ENCODE data around the gene CYB5D1.

The CYB5D1 gene

GRCh38 chr17:7844292-7845154, 13.3 kb upstream of the CYB5D1 start:
- DNase-seq (ENCODE audit: low spot score), result peak; percentile 91

GRCh38 chr17:7845359-7846062, 12.3 kb upstream of the CYB5D1 start:
- DNase-seq (ENCODE audit: low spot score), result no peak

GRCh38 chr17:7846063-7846735, 11.6 kb upstream of the CYB5D1 start:
- no peak for DNase-seq (ENCODE audit: low spot score)

GRCh38 chr17:7846765-7847661, 10.8 kb upstream of the CYB5D1 start:
- no peak for DNase-seq (ENCODE audit: low spot score)

GRCh38 chr17:7848131-7848579, 9.6 kb upstream of the CYB5D1 start:
- no peak for DNase-seq (ENCODE audit: low spot score)

GRCh38 chr17:7848739-7849129, 9.1 kb upstream of the CYB5D1 start:
- DNase-seq (ENCODE audit: low spot score), result no peak

- no peak for DNase-seq (ENCODE audit: low spot score)
These were observed 8.6 kb upstream of the CYB5D1 start for GRCh38 chr17:7849130-7849750.

GRCh38 chr17:7849751-7850504, 7.9 kb upstream of the CYB5D1 start:
- DNase-seq (ENCODE audit: low spot score), result no peak

GRCh38 chr17:7850701-7851437, 6.9 kb upstream of the CYB5D1 start:
- no peak for DNase-seq (ENCODE audit: low spot score)

GRCh38 chr17:7851438-7852261, 6.2 kb upstream of the CYB5D1 start:
- DNase-seq (ENCODE audit: low spot score), result peak; percentile 92

GRCh38 chr17:7852262-7852670, 5.5 kb upstream of the CYB5D1 start:
- DNase-seq (ENCODE audit: low spot score), result no peak

GRCh38 chr17:7852919-7853690, 4.7 kb upstream of the CYB5D1 start:
- DNase-seq (ENCODE audit: low spot score), result no peak

GRCh38 chr17:7853691-7854038, 4.1 kb upstream of the CYB5D1 start:
- DNase-seq (ENCODE audit: low spot score), result no peak

- DNase-seq (ENCODE audit: low spot score), result no peak
These were observed 3.6 kb upstream of the CYB5D1 start for GRCh38 chr17:7854078-7854777.

- DNase-seq (ENCODE audit: low spot score), result no peak
These were observed 2.7 kb upstream of the CYB5D1 start, which contains the start of gene TMEM88 for GRCh38 chr17:7854851-7855659. TSS of gene TMEM88 (plus strand) at chr17:7855066. CDS start at chr17:7855075, 9 bp downstream.

- no peak for DNase-seq (ENCODE audit: low spot score)
These were observed 2.2 kb upstream of the CYB5D1 start for GRCh38 chr17:7855660-7856010.

Measured in AG20443 (cell line).